Kidney tubule cell (primary cell): Measurements from ENCODE around the gene CCDC33.
A peak's percentile ranks its signal among the peaks of the same experiment; 100 is the strongest.

Experiments
- DNase-seq: peaks from one replicate; pipeline ENCODE4 v3.0.0-alpha.2; 2018; ENCODE audit warnings: low spot score

The CCDC33 gene

GRCh38 chr15:74258456-74259291, 22.5 kb downstream of the CCDC33 start:
- DNase-seq, result no peak

- DNase-seq, result no peak
Observed at GRCh38 chr15:74259292-74259648, 23.1 kb downstream of the CCDC33 start.

DNA sequence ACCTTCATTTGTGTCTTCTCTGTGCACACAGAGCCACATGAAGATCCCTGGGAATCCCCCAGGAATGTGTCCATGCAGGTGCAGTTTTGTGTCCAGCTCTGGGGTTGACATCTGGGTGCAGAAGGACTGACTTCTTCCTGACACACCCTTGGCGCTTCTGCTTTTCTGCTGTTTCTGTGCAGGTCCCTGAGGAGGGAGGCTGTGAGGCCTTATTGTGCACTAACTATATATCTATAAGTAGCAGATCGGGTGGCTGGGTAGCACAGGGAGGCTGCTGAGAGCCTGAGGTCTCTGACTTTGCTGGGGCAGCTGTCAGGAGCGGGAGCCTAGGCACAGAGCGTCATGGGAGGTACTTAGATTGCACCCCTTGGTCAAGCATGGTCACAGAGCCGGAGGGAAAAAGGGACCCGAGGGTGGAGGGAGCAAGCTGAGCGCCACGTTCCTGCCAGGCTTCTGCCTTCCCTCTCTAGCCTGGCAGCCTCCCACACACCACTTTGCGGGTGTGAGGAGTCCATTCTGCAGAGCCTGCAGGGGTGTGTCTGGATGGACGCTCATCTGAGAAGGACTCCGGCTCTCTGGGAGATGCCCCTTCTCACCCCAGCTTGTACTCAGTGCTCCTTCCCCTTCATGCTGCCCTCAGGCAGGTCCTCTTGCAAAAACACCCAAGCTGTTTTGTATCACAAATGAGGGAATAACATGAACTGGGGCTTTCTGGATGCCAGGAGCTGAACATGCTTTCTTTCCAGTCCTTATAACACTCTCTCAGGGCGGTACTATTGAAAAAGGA, 23.9 kb downstream of the CCDC33 start:
- no peak for DNase-seq

GRCh38 chr15:74261041-74261440, 24.9 kb downstream of the CCDC33 start:
- no peak for DNase-seq

- DNase-seq, result no peak
Observed at GRCh38 chr15:74261685-74262084, 25.6 kb downstream of the CCDC33 start.

- no peak for DNase-seq
Observed at GRCh38 chr15:74262151-74262550, 26.0 kb downstream of the CCDC33 start.

GRCh38 chr15:74262625-74263024, 26.5 kb downstream of the CCDC33 start:
- no peak for DNase-seq

- DNase-seq, result no peak
Observed at GRCh38 chr15:74263466-74263865, 27.3 kb downstream of the CCDC33 start.

GRCh38 chr15:74264081-74264501, 28.0 kb downstream of the CCDC33 start:
- DNase-seq, result no peak

- no peak for DNase-seq
Observed at GRCh38 chr15:74265046-74265639, 29.0 kb downstream of the CCDC33 start.

- no peak for DNase-seq
Observed at GRCh38 chr15:74268020-74268419, 31.9 kb downstream of the CCDC33 start.

DNA sequence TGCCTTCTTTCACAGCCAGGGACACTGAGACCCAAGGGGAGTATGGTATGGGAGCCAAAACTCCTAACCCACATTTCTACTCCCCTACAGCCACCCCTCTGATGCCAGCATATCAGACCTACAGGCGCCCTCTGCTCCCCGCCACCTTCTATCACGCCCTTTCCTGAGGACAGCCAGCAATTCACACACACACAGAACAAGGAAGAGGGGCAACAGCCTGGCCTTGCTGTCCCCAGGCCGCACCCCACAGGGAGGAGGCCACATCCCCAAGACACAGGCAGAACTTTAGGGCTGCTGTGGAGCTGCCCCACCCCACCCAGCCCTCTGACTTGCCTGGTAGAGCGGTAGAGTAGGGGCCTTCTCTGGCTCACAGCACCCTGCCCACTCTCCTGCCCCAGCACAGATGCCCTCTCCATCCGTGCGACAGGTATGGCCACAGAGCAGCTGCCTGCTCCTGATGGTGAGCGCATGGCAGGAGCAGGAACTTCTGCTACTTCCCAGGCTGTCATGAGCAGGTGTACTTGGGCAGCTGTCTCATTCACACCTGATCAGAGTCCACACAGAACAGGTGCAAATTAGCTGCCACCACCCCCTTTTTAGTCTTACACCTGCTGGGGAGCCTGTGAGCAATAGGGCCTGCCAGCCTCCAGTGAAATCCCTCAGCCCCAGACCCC, 33.4 kb downstream of the CCDC33 start:
- DNase-seq, result no peak

DNA sequence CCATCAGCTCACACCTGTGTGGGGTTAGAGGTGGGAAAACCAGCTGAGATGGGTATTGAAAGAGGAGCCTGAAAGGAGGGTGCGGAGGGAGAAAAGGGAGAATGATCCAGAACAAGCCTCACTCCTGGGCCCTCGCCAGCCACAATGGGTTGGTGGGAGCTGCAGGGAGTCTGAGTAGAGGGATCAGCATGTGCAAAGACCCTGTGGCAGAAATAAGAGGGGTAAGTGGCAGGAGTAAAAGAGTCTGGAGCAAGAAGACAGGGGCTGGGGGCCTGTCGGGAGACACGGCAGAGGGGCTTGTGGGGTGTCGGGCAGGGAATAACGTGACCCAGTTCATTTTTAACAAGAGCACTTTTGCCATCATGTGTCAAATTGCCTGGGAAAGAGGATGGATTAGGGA, 34.0 kb downstream of the CCDC33 start:
- no peak for DNase-seq

DNA sequence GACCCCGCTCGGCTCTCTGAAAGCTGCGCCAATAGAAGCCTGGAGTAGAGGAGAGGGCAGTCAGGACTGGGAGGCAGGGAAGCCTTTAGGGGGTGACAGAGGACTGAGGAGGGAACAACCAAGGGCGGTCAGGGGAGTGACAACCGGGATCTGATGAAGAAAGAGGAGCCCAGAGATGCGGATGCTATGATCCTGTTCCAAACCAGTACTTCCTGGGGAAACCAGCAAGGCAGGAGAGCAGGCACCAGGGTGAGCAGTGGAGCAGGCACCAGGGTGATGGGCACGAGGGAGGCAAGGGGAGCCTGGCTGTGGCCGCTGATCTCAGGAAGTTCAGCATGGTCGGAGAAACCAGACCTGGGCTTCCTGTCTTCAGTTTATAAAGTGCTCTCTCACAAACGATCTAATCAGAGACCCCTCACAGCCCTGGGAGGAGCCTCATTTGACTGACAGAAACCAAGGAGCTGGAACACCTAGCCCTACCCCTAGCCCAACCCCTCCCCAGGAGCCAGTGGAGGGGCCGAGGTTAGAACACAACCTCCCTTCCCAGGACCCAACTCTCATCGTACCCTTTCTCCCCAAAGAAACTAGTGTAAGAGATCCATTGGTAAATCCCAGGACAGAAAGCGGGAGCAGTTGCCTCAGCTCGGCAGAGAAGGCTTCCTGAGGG, 34.9 kb downstream of the CCDC33 start:
- DNase-seq, result no peak

DNA sequence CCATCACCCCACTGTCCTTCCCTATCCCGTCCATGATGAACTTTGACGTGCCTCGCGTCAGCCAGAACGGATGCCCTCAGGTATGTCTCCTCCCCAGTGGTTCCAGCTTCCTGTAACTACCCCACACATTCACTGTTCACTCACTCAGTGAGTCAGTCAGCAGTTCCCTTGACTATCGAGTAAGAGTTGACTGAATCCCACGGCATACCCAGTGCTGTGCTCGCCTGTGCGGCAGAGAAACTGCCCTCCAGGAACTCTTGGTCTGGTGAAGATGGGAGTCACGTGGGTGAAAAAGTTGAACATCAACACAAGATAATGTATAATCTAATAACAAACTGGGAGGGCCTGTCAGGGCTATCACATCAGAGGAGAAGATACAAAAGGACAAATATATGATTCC, 36.7 kb downstream of the CCDC33 start:
- DNase-seq, result peak; percentile 88

GRCh38 chr15:74274470-74275038, 38.4 kb downstream of the CCDC33 start:
- no peak for DNase-seq

- DNase-seq, result no peak
Observed at GRCh38 chr15:74275957-74276356, 39.8 kb downstream of the CCDC33 start.

DNA sequence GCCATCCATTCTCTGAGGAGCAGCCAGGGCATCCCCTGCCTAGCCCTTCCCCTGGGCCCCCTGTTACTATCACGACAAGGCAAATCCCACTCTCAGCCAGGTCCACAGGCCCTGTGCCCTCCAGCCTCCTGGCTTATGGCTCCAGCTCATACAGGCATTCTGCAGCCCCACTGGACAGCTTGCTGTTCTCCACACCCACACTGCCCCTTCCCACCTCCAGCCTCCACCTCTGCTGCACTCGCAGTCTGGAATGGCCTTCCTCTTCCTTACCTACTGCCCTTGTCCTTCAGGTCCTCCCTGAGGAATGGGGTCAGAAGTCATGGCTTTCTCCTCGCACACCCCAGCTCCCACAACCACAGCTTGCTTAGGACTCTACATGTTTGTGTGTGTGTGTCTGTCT, 40.4 kb downstream of the CCDC33 start:
- no peak for DNase-seq

- no peak for DNase-seq
Observed at GRCh38 chr15:74277242-74277810, 41.2 kb downstream of the CCDC33 start.

DNA sequence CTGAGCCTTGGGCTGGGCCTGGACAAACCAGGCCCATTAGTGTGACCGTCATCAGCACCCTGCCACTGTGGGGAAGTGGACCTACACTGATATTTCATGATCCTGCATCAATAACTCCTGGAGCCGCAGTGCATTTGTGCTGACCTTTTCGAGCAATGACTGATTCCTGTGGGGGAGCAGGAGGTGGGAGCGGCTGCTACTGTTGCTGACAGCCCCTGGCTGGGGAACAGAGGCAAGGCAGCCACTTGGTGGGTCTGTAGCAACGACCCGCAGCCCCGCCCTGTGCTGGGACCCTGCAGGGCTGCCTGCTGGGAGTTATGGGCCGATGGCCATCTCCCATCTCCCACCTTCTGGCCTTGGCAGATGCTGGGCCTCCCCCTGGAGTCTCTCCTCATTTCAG, 42.1 kb downstream of the CCDC33 start:
- DNase-seq, result no peak
